Measurements from ENCODE around the gene CUBN.
"Not testable (repeated sequence)": the region's sequence is repeated elsewhere in the genome, so short reads cannot be mapped to it uniquely, and the experiment has no call there.

The CUBN gene

DNA sequence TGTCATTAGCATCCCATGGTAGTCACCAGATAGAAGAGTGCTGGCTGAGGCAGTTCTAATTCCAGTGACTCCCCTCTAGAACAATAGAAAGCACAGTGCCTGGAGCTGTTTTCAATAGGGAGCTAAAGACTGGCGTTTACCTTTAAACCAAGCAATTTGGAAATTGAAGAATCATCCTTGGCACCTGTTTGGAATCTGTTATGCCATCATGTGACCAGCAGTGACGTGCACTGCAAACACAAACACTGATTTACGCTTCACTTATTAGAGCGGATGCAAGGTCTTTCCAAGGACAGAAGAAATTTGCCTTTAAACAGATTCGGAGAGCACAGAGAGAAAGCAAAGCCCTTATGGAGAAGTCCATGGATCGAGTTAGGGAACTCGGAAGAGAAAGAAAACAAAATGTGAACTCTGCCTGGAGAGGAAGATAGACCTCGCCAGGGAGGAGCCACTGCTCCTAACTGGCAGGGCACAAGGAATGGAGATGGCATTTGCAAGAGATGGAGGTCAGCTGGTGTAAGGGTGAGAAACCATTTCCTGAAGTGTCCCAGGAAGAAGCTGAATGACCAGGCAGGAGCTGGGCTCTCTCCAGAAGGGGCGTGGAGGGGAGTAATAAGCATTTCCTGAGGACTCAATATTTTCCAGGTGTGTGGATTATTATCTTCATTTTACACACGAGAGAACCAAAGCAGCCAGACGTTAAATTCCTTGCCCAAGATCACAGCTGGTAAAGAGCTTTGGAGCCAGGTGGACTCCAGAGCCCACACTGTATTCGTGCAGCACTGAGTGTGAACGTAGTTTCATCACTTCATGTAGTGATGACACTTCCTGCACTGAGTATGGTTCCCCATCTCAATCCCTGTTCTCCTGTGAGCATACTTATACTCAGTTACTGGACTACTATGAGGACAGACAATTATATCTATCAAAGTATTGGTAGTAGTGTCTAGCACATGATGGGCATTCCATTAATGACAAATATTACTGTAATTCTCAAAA, 97.7 kb downstream of the CUBN start:
- DNase-seq: no peak

DNA sequence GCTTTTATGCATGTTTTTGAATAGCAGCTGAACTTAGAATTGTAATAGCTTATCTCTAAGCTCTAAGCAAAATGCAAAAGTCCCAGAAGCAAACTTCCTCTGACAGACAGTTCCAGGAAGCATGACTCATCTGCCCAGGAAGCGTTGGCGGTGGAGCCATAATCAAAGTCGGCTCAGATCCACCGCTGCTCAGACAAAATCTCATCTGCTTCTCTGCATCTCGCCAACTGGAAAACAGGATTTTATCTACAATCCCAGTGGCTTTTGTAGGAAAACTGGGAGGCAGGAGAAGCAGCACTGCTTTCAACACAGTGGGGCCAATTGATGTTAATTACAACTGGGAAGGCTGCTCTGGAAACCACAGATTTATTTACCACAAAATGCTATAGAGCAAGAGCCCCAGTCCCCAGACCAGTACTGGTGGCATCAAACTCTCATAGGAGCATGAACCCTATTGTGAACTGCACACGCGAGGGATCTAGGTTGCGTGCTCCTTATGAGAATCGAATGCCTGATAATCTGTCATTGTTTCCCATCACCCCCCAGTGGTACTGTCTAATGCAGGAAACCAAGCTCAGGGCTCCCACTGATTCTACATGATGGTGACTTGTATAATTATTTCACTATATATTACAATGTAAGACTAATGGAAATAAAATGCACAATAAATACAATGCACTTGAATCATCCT, 99.9 kb downstream of the CUBN start:
- no peak for DNase-seq

DNA sequence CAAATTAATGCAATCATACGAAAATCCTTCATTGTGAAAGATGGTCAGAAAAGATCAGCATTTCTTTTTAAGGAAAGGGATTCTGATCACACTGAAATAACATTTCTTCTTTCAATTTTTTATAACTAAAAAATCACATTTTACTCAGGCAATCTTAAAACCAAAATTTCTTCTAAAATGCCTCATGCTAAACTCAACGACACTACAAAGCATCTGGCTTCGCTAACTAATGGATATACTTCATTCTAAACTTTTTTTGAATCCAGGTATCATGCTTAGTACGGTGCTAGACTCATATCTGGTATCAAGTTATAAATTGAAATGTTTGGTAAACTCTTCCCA, 100.4 kb downstream of the CUBN start:
- DNase-seq: no peak

DNA sequence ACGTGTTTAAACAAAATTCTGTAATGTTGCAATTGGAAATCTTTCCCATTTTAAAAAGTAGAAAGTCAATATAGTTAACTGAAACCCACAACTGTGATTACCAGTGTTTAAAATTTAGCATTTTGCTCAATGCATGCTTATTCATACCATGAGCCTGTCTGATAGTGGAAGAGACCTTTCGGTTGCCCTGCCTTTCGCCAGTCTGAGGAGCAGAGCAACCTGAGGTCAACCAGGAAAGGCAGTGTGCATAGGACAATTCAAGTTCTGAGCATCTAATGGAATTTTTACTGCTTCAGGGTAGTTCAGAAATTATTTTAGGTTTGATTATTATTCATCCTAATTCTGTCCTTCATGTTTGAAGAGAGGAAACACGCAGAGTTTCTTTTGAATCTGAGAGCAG, 100.8 kb downstream of the CUBN start:
- no peak for DNase-seq

DNA sequence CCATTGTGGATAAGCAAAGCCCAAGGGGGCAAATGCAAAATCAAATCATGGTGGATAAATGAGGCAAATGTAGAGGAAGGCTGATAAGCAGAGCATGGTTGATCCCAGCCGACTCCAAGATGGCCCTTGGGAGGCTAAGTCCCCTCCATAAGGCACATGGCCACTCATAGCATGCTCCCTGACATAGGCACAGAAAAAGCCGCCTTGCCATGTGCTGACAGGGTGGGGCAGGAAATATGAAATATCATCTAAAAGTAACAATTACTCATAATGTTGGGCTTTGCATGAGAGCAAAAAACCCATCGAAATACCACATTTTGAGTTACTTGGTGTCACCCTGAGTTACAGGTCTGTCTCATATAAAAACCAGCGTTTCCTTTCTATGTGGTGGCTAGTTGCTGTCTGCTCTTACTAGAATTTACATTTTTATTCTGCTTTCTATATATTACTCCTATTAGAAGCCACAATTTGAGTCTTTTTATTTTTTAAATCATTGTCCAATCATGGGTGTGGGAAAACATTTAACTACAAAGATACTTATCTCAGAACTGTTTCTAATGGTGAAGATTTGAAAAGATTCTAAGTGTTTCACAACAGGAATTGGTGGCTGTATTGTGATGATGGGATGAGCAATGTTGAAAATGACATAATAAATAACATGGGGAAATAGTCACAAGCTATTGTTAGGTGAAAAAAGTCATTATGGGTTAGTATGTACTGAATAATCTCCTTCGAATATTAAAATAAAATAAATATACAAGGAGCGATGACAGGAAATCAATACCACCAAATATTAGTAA, 102.7 kb downstream of the CUBN start:
- no peak for DNase-seq

DNA sequence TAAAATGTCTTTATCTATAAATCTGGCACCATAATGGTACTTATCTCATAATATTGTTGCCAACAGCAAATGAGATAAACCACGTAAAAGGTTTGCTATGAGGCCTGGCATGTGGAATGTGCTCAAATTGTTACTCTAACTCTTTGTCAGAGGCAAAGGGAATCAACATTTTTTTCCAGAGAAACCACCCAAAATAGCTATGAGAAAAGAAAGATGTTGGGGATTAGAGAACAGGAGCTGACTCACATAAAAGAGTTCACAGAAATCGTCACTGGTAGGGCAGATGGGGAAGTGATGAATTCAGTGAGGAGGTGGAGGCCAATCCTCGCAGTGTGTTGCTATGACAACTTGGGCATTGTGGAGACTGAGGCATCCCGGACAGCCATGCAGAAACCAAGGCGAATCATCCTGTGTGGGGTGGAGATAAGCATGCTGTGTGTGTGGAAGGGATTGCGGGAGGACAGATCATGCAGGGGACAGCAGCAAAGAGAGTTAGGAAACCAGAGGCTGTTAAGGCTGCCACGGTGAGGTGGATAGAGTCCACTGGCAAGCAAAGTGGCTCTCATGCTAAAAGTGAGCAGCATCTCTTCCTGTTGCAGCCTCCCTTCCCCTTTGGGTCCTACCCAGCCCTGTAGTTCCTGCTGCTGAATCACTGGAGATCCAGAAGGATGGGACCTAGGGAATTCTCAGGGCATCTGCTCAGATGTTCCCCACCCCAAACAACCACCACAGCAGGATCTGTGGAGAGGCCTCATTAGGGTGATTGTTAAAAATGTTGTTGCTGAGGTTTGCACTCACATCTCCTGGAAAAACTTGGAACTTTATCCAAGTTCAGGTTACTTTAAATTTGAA, 103.9 kb downstream of the CUBN start:
- no peak for DNase-seq

DNA sequence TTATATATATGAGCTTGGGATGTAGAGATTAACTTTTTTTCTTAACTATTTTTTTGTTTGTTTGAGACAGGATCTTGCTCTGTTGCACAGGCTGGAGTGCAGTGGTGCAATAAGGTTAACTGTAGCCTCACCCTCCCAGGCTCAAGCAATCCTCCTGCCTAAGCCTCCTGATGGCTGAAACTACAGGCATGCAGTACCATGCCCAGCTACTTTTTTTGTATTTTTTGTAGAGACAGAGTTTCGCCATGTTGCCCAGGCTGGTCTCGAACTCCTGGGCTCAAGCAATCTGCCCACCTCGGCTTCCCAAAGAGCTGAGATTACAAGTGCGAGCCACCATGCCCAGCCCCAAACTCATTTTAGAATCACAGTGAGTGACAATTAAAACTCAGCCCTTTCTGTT, 105.2 kb downstream of the CUBN start:
- DNase-seq: no peak

DNA sequence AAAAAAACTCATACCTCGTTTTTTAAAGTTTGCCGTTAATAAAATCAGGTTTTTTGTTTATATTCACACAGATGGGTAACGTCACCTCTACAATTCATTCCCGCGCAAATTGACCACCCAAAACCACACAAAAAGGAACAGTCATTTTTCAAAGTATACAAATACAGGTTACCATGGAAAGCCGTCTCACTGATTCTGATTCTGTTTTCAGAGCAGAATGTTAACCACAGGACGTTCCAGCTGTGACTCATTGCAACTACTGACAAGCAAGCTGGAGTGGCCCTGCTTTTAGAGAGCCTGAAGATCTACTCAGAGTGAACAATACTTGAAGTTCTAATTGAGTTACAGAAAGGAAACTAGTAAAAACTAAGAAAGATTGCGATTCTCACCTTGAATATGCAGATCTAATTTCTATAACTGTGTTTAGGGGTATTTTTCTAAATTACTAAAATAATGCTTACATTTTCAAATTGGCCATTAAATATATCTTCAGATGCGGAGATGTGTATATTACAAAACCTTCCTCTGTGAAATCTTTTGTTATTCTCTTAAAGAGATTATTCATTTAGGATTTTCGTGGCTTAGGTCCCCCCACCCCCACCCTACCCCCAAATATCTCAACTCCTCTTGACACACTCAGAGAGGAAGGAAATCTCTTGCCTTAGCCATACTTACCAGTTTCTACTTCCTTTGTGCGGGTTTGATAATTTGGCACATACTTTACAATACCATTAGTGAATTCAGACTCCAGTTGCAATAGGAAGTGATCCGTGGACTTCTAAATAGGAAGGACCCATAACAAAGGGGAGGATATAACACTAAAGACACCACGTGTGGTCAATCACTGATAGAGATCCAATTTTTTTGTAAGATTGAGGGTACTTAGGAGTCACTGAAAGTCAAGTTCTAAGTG, 106.0 kb downstream of the CUBN start:
- DNase-seq: no peak

DNA sequence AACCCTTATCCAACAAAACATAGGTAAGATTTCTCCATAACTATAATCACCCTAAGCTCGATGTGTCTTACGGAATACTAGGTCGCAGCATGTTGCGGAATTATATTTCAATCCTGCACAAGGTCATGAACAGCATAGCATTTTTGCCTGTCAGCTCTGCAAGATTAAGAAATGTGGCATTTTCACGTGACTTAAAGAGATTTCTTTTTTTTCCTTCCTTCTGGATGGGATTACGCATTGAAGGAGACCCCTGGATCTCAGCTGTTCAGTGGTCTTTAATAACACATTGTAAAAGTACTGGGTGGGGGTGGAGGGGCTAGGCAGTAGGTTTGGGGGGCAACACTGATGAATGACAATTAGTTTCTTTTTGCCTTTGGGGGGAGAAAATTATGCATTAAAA, 106.7 kb downstream of the CUBN start:
- no peak for DNase-seq

DNA sequence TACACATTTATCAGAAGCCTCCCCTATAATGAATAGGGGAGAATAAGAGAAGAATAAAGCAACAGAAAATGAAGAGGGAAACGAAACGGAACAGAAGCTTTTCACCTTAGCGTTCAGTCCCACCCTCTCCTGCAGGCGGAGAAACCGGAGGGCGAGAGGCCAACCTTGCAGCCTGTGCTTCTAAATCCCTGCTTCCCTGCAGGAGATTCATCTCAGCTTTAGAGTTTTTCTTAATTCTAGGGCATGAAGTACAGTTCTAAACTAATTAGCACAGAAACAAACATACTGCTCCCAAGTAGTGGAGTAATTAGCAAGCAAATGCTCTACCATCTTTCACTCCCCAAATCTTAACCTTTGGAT, 107.2 kb downstream of the CUBN start:
- DNase-seq: no peak

DNA sequence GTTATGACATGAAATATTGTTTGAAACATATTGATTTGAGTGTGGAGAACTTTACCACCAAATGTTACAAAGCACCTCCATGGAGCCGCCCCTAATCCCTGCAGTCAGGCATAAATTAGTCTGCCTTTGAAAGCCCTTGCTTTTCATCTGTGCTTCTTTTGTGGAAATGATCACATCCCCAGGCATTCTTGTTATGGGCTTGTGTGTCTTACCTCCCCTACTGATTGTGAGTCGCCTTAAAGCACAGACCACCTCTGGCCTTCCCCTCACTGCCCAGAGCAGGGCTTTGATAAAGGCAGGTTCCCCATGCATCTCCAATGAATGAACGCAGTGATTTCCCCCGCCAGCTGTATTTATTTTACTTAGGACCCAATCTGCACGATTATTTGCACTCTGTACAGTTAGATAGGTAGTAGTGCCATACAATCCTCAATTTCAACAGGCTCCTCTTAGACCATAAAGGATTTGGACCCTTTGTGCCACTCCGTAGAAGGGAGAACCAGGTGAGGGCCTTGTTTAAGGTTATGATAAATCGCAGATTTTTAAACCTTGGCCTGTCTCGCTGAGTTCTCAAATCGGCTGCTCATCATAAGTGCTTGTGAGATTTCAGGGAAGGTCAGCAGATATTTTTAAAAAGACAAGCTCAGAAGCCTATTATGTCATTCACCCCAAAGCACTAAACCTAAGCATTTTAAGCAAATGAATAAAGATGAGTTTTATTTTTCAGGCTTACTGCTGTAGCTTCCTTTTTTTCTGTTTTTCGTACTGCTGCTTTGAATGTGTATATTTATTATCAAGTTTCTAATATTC, 107.8 kb downstream of the CUBN start:
- no peak for DNase-seq

DNA sequence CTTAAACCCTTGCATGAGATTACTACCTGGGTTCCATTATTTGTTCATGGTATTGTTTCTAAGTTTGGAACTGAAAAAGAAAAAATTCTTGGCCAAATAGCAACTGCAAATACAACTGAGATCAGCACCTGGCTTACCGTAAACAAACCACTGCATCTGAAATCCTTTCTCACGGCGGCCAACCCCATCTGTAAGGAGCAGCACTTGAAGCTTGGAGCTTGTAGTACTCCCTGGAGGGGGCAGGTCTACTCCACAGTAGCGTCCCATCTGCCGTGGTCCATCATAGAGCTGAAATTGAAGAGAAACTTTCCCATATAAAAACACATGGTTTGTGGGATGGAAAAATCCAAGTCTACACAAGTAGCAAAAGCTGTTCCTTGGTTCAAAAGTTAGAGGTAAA, 109.9 kb downstream of the CUBN start:
- no peak for DNase-seq

DNA sequence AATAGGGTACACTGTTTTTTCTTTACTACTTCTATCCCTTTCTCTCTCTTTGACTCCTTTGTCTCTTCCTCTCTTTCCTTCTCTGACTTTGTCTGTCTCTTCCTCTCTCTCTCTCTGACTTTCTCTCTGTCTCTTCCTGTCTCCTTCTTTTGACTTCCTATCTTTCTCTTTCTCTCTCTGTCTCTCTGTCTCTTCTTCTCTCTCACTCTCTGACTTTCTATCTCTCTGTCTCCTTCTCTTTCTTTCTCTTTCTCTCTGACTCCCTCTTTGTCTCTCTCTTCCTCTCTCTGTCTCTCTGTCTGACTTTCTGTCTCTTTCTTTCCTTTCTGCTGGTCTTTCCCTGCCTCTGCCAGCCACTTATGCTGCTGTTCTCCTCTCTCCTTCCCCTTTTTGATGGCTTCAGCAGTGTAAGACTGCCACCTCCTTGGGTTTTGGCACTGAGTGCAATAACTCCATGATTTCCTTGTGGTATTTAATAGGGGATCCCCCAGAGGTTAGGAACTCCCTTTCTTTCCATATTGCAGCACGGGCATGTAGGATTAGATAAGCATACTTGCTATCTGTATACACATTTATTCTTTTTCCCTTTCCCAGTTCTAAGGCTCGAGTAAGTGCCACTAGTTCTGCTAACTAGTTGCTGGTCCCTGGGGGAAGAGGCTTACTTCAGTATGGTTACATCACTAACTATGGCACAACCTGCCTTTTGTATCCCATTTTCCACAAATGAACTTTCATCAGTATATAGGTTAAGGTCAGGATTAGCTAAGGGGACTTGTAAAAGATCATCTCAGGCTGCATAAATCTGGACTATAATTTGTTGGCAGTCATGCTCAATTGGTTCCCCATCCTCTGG, 116.3 kb downstream of the CUBN start:
- DNase-seq: not testable (repeated sequence)

DNA sequence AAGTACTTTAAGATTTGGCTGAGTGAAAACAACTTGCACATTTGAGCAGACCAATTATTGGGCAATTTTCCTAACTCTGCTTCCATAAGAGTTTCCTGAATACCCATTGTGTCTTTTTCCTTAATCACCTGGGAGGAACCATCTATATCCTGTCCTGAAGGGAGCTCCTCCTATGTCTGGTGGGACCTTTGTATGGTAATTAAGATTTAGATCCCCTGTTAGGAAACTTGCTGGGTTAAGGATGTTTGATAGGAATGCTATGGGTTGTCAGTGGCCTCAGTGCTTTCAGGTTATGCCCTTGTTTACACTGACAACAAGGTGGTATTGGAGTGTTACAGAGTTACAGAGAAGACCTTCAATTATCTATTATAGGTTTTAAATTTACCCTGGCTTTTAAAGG, 116.9 kb downstream of the CUBN start:
- not testable (repeated sequence) for DNase-seq

DNA sequence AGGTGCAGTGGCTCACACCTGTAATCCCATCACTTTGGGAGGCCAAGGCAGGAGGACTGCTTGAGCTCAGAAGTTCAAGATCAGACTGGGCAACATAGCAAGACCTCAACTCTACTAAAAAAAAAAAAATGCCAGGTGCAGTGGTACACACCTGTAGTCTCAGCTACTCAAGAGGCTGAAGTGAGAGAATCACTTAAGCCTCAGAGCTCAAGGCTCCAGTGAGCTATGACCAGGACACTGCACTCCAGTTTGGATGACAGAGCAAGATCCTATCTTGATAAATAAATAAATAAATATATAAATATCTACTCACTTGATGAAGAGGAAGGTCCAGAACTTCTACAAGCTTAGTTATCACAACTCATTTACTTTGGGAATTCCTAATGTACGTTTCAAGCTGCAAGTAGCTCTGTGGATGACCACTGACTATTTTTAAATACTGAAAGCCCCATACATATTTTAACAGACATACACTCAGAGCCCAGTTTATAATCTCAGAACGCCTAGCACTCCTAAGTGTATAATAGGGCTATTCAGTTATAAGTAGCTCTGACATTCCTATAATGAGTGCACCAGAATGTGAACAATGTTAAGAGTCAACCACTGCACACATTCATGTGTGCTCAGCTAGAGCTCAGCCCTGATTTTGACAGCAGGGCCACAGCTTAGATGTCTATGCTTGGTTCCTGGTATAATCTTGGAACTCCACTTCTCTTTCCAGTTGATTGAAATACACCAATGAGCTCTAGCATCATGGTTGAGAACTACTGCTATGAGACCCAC, 119.1 kb downstream of the CUBN start:
- no peak for DNase-seq

DNA sequence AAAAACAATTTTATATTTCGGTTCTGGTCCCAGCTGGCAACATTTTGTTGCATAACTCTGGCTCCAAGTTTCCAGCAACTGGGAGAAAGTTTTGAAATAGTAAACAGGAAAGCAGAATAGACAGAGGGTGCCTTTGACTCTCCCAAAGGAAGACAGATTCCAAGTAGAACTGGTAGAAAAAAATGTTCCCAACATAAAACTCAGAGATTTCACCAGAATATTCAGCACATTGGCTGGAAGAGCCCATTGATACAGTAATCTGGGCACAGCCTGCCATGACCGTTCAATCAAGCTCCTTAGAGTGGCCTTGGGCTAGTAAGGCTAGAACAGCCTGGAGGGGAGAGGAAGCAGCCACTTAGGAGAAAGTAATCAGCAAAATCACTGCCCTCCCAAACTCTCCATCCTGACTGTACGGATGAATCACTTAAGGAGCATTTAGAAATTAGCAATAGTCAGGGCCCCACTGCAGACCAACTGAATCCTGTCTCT, 120.4 kb downstream of the CUBN start:
- no peak for DNase-seq

DNA sequence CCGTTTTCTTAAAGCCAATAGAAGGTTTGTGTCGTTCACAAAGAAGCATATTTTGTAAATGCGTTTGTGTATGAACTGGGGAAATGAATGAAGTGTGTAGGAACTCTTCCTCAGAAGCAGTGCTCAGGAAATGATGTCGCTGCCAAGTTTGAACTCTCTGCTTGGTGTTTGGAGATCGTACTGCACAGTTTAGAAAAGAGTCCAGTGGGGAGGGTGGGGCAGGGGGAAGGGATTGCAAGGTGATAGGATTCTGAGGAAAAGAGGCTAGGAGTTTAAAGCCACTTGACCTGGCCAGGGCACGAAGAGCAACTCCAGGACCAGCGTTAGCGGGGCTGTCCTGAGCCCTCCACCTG, 122.2 kb downstream of the CUBN start:
- DNase-seq: no peak

DNA sequence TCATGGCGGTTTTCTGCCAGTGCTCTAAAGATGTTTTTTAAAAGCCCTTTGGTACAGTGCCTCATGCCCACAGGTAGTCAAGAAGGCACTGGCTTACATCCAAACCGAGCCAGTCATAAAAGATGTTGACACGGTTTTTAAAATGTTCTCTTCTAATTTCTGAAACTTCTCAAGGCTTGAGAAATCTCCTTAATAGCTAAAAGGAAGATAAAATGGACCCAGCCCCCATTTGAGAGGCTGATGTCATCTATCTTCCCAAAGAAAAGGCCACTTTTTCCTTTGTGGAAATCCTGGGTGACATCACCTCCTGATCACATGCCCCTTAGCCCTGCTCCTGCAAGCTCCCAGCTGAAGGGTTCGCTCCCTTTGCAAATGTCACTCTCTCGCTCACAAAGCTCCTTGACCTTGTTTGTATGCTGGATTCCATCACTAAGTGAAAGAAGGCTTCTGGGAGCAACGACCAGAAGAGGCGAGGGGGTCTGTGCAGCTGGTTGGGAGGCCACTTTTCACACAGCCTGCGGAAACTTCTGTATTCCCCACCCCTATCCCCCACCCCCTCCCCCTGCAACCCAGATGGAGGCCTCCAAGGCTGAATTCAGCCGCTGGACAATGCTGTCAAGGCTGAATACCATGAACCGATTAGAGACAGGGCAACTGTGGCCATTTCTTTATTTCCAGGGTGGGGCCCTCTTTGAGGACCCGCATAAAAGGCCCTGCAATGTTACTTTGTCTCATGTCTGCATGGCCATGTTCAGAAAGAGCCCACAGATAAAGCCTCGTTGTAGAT, 122.8 kb downstream of the CUBN start:
- DNase-seq: no peak

Measured in NCI-H2171 (cell line).